ENCODE results near the gene TMEM51. TPM values are rescaled to one million over a fixed set of nuclear protein-coding genes. Genes with fewer than 3 reads are reported as not detected.
"Not testable (repeated sequence)": the region's sequence is repeated elsewhere in the genome, so short reads cannot be mapped to it uniquely, and the experiment has no call there.

The TMEM51 gene
- total RNA-seq, 1 donor from 2014 or later: not detected

DNA sequence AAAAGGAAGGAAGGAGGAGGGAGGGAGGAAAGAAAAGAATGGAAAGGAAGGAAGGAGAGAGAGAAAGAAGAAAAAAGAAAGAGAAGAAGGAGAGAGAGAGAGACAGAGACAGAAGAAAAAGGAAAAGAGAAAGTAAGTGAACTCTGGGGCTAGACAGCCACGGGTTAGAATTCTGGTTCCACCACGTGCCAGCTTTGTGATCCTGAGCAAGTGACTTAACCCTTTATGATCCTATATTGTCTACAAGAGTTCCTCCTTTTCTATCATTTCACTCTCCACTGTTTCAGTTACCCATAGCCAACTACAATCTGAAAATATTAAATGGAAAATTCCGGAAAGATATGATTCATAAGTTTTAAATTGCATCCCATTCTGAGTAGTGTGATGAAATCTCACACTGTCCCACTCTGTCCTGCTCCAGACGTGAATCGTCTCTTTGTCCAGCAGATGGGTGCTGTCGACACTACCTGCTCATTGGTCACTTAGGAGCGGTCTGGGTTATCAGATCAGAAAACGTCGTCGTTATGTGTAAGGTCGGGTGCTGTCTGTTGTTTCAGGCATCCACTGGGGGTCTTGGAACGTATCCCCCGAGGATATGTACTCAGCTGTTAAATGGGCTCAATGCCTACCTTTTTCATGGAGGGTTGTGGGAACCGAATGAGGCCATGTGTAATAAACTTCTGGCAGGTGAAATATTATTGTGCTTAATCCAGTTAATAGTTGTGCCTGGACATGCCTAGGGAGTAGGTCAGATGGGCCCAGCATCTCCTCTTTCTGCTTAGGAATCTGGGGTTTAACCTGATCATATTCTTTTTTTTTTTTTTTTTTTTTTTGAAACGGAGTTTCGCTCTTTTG lies 19.1 kb downstream of the TMEM51 start:
- no peaks in the 10 kb centered on the region for H3K27me3 ChIP-seq
- TF ChIP-seq CTCF (IDR thresholded peaks at IDR 0.05): no peak
- no peak overlapping the region for H3K27ac ChIP-seq
- DNase-seq (ENCODE audit: low spot score in 2 of 2): no peak
- no peaks in the 10 kb centered on the region for H3K4me1 ChIP-seq
- no peaks in the 10 kb centered on the region for H3K36me3 ChIP-seq
- no peaks in the 10 kb centered on the region for H3K9me3 ChIP-seq
- H3K4me3 ChIP-seq: no peak overlapping the region
- intact Hi-C loops (cut with DNase I): no loop called here

DNA sequence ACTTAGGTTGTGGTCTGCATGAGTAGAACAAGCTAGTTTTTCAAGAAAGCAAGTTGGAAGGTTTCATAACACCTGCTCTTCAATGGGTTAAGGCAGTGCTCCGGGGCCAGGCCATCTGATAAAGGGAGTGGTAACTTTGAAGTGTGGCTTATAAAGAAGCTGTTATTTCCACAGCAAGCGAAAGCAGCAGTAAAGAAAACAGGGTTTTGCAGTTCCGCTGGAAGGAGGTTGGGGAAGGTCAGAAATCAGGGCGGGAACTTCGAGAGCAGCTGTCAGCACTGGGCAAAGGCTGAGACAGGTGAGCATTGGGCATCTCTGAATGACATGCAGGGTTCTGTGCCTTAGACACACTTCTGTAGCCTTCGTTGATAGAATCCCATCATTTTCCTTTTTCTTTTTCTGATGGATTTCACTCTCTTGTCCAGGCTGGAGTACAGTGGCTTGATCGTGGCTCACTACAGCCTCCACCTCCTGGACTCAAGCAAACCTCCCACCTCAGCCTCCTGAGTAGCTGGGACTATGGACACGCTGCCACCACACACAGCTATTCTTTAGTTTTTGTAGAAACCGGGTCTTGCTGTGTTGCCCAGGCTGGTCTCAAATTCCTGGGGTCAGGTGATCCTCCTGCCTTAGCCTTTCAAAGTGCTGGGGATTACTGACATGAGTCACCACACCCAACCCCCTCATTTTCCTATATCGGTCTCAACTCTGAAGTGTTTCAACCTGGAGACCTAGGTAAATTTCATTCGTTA lies 20.5 kb downstream of the TMEM51 start:
- no peaks in the 10 kb centered on the region for H3K9me3 ChIP-seq
- no peak for DNase-seq (ENCODE audit: low spot score in 2 of 2)
- no peak overlapping the region for H3K4me3 ChIP-seq
- TF ChIP-seq CTCF (IDR thresholded peaks at IDR 0.05): no peak
- no peaks in the 10 kb centered on the region for H3K4me1 ChIP-seq
- intact Hi-C loops (cut with DNase I): no loop called here
- no peaks in the 10 kb centered on the region for H3K27me3 ChIP-seq
- H3K27ac ChIP-seq: no peak overlapping the region
- no peaks in the 10 kb centered on the region for H3K36me3 ChIP-seq

DNA sequence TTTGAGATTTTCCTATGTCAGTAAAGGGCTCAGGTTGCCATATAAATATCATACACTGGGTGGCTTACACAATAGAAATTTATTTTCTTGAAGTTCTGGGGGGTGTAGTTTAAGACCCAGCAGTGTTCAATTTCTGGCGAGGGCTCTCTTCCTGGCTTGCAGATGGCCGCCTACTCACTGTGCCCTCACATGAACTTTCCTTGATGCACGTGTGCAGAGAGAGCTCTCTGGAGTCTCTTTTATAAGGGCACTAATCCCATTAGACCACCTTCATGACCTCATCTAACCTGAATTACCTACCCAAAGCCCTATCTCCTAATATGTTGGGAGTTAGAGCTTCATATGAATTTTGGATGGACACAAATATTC lies 21.1 kb downstream of the TMEM51 start:
- Histone ChIP-seq H3K4me3 (no peak overlapping the region), H3K4me1 (no peaks in the 10 kb centered on the region), H3K27me3 (no peaks in the 10 kb centered on the region), H3K27ac (no peak overlapping the region), H3K9me3 (no peaks in the 10 kb centered on the region), H3K36me3 (no peaks in the 10 kb centered on the region)
- intact Hi-C loops (cut with DNase I): no loop called here
- no peak for DNase-seq (ENCODE audit: low spot score in 2 of 2)
- no peak for TF ChIP-seq CTCF (IDR thresholded peaks at IDR 0.05)

DNA sequence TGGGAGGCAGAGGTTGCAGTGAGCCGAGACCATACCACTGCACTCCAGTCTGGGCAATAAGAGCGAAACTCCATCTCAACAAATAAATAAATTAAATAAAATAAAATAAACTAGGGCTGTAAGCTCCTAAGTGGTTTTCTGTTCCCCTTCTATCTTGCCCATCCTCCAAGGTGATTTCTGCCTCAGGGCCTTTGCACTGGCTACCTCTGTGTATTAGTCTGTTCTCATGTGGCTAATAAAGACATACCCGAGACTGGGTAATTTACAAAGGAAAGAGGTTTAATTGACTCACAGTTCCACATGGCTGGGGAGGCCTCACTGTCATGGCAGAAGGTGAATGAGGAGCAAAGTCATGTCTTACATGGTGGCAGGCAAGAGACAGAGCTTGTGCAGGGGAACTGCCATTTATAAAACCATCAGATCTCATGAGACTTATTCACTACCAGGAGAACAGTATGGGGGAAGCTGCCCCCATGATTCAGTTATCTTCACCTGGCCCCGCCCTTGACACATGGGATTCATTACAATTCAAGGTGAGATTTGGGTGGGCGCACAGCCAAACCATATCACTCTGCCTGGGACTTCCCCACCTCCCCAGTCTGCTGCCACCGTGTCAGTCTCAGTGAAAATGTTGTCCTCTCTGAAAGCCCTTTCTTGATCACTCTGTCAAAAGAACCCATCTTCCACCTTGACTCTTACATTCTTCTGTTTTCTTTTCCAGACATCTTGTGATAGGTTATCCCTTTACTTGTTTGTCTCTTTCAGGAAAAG lies 22.0 kb downstream of the TMEM51 start:
- DNase-seq (ENCODE audit: low spot score in 2 of 2); H3K9me3 ChIP-seq; H3K4me3 ChIP-seq; H3K4me1 ChIP-seq; intact Hi-C loops (cut with DNase I); H3K27me3 ChIP-seq; H3K27ac ChIP-seq; H3K36me3 ChIP-seq: not testable (repeated sequence)

DNA sequence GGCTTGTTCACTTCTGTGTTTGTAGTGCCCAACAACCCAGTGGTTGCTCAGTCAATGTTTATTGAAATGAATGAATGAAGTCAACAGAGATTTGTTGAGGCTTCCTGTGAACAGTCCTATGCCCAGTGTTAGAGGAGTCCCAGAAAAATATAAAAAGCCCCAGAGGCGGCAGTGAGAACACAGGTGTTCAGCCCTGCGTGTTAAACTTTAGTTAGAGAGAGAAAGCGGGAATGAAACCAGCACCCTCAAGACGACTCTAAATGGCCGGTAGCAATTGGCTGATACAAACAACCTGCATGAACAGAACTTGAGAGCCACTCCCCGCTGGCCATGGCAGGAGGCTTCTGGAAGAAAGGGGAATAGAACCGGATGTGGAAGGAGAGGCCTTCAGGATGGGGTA lies 22.6 kb downstream of the TMEM51 start:
- Histone ChIP-seq H3K27me3 (no peaks in the 10 kb centered on the region), H3K36me3 (no peaks in the 10 kb centered on the region), H3K27ac (no peak overlapping the region), H3K4me3 (no peak overlapping the region), H3K9me3 (no peaks in the 10 kb centered on the region), H3K4me1 (no peaks in the 10 kb centered on the region)
- DNase-seq (ENCODE audit: low spot score in 2 of 2): no peak
- no peak for TF ChIP-seq CTCF (IDR thresholded peaks at IDR 0.05)
- intact Hi-C loops (cut with DNase I): no loop called here
